ELF-1 (cell line): ENCODE data around the gene FARSA.
A peak's percentile ranks its signal among the peaks of the same experiment; 100 is the strongest.
"Not testable (repeated sequence)": the region's sequence is repeated elsewhere in the genome, so short reads cannot be mapped to it uniquely, and the experiment has no call there.

Source experiments
- DNase-seq: peaks from one replicate; pipeline ENCODE4 v3.0.0-alpha.2; 2016; ENCODE audit warnings: low read depth, low spot score

The FARSA gene

GRCh38 chr19:12933287-12934072 is at the start of gene FARSA:
TSS of gene FARSA (minus strand) at chr19:12933711. CDS start at chr19:12933696, 15 bp downstream.
- peak; percentile 93 for DNase-seq

DNA sequence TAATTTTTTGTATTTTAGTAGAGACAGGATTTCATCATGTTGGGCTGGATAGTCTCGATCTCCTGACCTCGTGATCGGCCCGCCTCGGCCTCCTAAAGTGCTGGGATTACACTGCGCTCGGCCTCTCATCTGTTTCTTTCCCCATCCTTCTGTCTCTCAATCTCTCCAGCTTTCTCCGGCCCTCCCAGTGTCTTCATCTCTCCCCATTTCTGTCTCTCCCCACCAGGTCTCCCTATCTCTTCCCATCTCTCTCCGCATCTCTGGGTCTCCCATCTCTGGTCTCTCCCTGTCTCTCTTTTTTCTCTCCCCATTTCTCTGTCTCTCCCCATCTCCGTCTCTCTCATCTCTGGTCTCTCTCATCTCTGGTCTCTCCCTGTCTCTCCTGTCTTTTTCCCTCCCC is 49.6 kb upstream of the FARSA start:
- no peak for DNase-seq

DNA sequence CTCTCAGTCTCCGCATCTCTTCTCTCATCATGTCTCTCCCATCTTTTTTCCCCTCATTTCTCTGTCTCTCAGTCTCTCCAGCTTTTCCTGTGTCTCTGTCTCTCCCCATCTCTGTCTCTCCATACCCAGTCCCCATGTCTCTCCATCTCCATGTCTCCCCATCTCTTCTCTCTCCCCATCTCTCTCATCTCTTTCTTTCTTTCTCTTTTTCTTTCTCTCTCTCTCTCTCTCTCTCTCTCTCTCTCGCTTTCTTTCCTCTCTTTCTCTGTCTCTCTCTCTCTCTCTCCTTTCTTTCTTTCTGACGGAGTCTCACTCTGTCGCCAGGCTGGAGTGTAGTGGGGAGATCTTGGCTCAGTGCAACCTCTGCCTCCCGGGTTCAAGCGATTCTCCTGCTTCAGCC is 49.1 kb upstream of the FARSA start:
- DNase-seq: no peak

- DNase-seq: no peak
These were observed 46.5 kb upstream of the FARSA start for GRCh38 chr19:12979974-12980373.

- not testable (repeated sequence) for DNase-seq
These were observed 42.6 kb upstream of the FARSA start for GRCh38 chr19:12976109-12976508.

GRCh38 chr19:12975221-12975741 is 41.8 kb upstream of the FARSA start:
- DNase-seq: no peak

DNA sequence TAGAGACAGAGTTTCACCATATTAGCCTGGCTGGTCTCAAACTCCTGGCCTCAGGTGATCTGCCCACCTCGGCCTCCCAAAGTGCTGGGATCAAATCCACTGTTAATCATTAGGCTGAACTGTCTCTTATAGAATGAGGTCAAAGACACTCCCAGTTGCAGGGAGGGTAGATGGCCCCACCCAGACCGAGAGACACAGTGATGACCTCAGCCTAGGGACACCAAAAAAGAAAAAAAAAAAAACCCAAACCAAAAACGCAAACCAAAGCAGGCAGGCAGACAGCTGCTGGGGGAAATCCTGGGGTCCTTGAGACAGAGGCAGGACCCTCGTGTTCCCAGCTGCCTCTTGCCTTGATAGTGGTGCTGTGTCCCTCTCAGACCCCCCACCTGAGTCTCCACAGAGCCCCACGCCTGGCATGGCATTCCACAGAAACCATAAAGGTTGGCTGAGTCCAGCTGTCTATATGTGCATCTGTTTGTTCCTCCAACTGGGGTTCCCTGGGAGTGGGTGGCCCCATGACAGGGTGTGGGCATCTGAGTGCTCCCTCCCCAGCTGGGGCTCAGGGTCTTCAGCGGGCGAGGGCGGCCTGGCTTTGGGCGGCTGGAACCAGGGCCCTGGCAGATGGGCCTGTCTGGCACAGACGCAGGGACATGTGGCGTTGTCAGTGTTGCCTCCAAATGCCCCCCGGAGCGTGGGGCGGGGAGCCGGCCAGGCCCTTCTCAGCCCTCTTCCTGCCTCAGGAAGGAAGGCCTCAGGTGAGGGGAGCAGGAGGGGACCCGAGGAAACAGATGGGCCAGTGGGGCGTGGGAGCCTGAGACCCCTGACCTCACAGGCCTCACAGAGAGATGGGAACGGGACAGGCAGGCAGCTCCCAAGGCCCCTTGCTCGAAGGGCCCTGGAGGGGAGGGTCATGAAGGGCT is 41.0 kb upstream of the FARSA start:
- no peak for DNase-seq

- no peak for DNase-seq
These were observed 39.7 kb upstream of the FARSA start for GRCh38 chr19:12973236-12973635.

- DNase-seq: no peak
These were observed 36.7 kb upstream of the FARSA start for GRCh38 chr19:12970070-12970820.

DNA sequence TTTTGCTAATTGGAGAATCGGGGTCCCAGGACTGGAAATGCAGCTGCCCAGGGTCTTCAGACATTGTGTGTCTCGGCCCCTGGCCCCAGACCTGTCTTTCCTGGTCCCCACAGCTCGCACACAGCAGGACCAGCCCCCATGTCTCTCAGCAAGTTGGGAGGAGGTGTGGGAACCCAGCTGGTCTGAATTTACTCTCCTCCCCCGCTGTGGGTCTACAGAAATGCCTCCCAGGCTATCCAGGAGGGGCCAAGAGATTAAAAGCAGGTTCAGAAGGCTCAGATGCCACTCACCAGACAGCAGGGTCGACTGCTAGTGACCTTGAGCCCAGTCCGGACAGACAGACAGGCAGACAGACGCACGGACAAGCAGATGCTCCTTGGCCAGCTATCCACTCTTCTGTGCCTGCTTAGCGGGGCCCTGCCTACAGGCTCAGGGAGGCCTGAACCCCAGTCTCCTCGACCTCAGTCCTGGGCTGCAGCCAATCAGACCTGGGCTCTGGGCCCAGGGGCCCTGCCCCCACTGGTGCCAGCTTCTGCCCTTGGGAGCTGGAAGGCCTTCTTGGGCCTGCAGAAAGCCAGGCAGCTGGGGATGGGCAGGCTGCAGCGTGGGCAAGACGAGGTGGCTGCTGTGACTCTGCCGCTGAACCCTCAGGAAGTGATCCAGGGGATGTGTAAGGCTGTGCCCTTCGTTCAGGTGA is 35.9 kb upstream of the FARSA start, which contains the start of gene DAND5:
TSS of gene DAND5 (plus strand) at position 285 of the 697 bp plus-strand sequence. CDS start at position 370, 85 bp downstream.
- peak; percentile 23 for DNase-seq

- DNase-seq: no peak
These were observed 34.4 kb upstream of the FARSA start for GRCh38 chr19:12967907-12968306.

DNA sequence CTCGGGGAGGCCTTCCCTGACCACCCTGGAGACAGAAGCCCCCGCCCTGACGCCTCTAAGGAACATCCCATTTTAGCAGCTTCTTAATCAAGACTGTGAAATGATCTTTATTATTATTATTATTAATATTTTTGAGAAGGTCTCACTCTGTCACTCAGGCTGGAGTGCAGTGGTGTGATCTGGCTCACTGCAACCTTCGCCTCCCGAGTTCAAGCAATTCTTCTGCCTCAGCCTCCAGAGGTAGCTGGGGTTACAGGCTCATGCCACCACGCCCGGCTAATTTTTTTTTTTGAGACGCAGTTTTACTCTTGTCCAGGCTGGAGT is 32.3 kb upstream of the FARSA start:
- no peak for DNase-seq

DNA sequence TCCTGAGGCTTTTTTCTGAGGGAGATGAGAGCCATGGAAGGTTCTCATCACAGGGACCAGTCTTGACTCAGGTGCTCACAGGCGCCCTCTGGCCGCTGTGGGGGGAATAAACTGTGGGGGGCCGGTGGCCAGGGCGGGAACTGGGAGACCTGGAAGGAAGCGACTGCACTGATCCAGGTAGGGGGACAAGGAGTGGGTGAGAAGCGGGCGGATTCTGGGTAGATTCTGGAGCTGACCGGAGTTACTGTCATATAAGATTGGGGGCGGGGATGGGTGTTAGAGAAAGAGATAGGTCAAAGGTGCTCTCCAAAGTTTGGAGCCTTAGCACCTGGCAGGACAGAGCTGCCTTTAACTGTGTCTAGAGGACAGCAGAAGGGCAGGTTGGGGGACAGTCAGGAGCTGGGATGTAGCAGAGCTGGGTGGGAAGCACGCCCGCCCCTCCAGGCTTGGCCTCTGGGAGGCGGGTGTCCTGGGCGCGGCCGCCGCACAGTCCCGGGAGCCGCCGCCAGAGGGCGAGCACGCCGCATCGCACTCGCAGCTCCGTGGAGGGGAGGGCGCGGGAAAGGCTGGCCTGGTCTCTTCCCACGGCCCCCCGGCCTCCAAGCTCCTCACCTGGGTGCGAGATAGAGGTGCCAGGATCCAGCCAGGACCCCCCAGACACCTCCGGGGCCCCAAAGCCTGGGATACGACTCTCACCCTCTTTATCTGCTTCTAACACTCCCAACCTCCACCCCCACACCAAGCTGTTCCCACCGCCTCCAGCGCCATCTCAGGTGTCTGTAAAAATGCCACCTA is 31.7 kb upstream of the FARSA start:
- peak; percentile 96 for DNase-seq

DNA sequence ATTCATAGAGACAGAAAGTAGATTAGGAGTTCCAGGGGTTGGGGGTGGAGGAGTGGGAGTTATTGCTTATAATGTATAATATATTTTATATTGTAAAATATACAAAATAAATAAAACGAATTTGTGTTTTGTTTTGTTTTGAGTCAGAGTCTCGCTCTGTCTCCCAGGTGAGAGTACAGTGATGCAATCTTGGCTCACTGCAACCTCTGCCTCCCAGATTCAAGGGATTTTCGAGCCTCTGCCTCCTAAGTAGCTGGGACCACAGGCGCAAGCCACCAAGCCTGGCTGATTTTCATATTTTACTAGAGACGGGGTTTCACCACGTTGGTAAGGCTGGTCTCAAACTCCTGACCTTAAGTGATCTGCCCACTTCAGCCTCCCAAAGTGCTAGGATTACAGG is 26.0 kb upstream of the FARSA start:
- DNase-seq: no peak

DNA sequence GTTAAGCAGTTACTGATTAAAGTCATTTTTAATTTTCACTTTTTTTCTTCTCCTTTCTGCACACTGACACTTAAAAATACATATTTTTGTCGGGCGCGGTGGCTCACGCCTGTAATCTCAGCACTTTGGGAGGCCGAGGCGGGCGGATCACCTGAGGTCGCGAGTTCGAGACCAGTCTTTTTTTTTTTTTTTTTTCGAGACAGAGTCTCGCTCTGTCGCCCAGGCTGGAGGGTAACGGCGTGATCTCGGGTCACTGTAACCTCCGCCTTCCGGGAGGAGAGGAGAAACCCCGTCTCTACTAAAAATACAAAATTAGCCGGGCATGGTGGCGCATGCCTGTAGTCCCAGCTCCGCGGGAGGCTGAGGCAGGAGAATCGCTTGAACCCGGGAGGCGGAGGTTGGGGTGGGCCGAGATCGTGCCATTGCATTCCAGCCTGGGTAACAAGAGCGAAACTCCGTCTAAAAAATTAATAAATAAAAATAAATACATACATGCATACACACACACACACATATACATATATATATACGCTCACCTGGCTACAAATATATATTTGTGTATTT is 24.0 kb upstream of the FARSA start:
- DNase-seq: not testable (repeated sequence)

- peak; percentile 85 for DNase-seq
These were observed 23.2 kb upstream of the FARSA start, which contains the start of gene GADD45GIP1 for GRCh38 chr19:12956446-12957388. TSS of gene GADD45GIP1 (minus strand) at chr19:12957223. CDS start at chr19:12957212, 11 bp downstream.

DNA sequence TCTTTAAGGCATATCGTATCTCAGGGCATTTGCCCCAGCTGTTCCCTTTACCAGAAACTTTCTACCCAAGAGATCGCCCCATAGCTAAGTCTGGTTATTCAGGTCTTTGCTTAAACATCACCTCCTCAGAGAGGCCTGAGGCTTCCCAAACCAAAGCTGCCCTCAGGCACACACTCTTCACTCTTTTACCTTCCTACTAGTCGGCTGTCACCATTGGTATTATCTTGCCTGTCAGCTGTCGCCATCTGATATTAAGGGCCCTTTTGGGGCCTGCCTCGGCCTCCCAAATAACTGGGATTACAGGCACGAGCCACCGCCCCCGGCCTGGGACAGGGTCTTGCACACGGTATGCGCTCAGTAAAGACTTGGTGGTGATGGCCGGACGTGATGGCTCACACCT is 22.5 kb upstream of the FARSA start:
- peak; percentile 60 for DNase-seq

DNA sequence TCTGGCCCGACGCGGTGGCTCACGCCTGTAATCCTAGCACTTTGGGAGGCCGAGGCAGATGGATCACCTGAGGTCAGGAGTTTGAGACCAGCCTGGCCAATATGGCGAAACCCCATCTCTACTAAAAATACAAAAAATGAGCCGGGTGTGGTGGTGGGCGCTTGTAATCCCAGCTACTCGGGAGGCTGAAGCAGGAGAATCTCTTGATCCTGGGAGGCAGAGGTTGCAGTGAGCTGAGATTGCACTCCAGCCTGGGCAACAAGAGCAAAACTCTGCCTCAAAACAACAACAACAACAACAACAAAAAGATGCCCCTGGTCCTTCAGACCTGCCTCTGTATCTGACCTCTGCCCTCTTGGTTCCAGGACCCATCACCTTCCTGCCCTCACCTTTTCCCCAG is 22.1 kb upstream of the FARSA start:
- DNase-seq: not testable (repeated sequence)

- no peak for DNase-seq
These were observed 21.1 kb upstream of the FARSA start for GRCh38 chr19:12954612-12954962.
